ENCODE measurements around the gene BEST4.

BEST4 gene

DNA sequence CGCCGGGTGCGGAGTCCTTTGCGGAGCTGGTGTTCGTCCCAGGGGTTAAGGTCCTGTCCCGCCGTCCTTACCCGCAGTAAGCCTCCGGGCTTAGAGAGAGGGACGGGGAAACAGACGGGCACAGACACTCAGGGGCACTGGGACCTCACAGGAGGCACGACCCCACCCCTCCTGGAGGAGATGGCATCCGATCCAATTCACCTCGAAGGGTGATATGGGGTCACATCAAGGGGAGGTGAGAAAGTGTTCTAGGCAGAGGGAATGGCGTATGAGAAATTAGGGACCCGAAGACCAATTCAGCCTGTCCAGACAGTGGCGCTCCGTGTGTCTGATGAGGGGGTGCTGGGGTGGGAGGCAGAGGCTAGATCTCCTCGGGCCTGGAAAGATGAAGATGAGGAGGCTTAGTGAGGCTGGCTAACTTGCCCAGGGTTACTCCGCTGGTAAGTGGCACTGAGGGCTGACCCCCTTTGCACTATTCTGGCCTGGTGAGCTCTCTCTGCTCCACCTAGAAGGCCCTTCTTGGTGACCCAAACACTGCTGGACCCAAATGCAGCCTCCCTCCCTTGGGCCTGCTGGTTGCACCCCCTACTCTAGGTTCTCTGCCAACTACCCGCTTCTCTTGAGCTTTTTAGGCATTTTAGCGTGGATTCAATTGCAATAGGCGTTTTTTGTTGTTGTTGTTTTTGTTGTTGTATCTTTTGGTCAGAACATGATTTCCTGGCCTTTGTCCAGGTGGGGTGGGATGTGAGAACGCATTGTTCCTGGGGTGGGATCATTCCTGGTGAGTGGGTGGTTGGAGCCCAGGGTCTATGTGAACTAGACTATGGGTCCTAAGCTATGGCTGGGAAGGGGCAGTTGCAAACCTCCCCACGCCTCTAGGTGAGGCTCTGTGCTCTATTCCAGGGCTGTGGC lies 32.6 kb upstream of the BEST4 start (continued):
- peak; percentile 56 for TF ChIP-seq GLIS1 (tag by site-specific recombination; IDR thresholded peaks at IDR 0.05)
- TF ChIP-seq, protein P1, sequence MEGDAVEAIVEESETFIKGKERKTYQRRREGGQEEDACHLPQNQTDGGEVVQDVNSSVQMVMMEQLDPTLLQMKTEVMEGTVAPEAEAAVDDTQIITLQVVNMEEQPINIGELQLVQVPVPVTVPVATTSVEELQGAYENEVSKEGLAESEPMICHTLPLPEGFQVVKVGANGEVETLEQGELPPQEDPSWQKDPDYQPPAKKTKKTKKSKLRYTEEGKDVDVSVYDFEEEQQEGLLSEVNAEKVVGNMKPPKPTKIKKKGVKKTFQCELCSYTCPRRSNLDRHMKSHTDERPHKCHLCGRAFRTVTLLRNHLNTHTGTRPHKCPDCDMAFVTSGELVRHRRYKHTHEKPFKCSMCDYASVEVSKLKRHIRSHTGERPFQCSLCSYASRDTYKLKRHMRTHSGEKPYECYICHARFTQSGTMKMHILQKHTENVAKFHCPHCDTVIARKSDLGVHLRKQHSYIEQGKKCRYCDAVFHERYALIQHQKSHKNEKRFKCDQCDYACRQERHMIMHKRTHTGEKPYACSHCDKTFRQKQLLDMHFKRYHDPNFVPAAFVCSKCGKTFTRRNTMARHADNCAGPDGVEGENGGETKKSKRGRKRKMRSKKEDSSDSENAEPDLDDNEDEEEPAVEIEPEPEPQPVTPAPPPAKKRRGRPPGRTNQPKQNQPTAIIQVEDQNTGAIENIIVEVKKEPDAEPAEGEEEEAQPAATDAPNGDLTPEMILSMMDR (tag by site-specific recombination; IDR thresholded peaks at IDR 0.05), result 0 out of 2 replicates have a peak, but pooled peaks have one; percentile 10
- TF ChIP-seq ZNF623 (tag by site-specific recombination; IDR thresholded peaks at IDR 0.05), result no peak
- no peak for TF ChIP-seq ZNF324 (tag by site-specific recombination; IDR thresholded peaks at IDR 0.05)
- TF ChIP-seq, protein P2, sequence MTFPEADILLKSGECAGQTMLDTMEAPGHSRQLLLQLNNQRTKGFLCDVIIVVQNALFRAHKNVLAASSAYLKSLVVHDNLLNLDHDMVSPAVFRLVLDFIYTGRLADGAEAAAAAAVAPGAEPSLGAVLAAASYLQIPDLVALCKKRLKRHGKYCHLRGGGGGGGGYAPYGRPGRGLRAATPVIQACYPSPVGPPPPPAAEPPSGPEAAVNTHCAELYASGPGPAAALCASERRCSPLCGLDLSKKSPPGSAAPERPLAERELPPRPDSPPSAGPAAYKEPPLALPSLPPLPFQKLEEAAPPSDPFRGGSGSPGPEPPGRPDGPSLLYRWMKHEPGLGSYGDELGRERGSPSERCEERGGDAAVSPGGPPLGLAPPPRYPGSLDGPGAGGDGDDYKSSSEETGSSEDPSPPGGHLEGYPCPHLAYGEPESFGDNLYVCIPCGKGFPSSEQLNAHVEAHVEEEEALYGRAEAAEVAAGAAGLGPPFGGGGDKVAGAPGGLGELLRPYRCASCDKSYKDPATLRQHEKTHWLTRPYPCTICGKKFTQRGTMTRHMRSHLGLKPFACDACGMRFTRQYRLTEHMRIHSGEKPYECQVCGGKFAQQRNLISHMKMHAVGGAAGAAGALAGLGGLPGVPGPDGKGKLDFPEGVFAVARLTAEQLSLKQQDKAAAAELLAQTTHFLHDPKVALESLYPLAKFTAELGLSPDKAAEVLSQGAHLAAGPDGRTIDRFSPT (tag by site-specific recombination; IDR thresholded peaks at IDR 0.05), result peak; percentile 38; the same call in 1 of the 2 replicates
- TF ChIP-seq, protein P3, sequence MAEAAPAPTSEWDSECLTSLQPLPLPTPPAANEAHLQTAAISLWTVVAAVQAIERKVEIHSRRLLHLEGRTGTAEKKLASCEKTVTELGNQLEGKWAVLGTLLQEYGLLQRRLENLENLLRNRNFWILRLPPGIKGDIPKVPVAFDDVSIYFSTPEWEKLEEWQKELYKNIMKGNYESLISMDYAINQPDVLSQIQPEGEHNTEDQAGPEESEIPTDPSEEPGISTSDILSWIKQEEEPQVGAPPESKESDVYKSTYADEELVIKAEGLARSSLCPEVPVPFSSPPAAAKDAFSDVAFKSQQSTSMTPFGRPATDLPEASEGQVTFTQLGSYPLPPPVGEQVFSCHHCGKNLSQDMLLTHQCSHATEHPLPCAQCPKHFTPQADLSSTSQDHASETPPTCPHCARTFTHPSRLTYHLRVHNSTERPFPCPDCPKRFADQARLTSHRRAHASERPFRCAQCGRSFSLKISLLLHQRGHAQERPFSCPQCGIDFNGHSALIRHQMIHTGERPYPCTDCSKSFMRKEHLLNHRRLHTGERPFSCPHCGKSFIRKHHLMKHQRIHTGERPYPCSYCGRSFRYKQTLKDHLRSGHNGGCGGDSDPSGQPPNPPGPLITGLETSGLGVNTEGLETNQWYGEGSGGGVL (tag by site-specific recombination; IDR thresholded peaks at IDR 0.05), result peak; percentile 12; the same call in 1 of the 2 replicates
- TF ChIP-seq ZNF341 (tag by site-specific recombination; IDR thresholded peaks at IDR 0.05; ENCODE audit: low read depth), result peak; percentile 69

DNA sequence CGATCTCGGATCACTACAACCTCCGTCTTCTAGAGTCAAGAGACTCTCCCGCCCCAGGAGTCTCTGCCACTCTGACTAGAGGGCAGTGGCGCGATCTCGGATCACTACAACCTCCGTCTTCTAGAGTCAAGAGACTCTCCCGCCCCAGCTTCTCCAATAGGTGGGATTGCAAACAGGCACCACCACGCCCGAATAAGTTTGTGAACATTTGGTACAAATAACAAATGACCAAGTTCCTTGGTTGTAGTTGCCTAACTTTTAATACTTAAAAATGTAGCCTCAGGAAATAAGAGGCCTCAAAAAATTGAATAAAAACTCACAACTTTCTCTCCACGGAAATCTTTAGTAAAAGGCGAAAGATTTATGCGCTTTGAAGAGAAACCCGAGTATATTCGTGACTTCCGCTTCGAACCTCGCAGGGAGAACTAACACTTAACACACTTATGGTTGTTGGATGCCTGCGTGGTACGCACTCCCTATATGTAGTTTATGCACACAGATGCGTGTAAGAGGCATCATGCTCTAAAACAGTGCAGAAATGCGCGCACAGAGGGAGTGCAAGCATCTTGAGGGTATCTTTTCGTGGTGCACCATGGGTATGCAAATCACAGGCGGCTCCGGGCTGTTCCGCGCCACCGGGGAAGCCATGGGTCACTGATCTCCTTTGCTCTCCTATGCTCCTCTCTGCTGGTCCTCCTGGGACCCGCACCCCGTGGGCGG lies 31.8 kb upstream of the BEST4 start:
- Histone ChIP-seq H3K4me1 (ENCODE audit: control insufficient read depth, insufficient read depth, low read length) (no peaks in the 10 kb centered on the region), H3K4me3 (ENCODE audit: low read depth, low read length) (peak overlapping the region; percentile 31), H3K9me3 (ENCODE audit: control insufficient read depth, insufficient read depth, low read depth, low read length) (no peaks in the 10 kb centered on the region), H3K36me3 (ENCODE audit: control insufficient read depth in 2 of 2, insufficient read depth in 1 of 2, low read length in 2 of 2) (peaks cover 0 to 9% of the 10 kb centered on the region in 2 experiments; a peak in 1 of 3 replicates), H3K27ac (ENCODE audit: extremely low read depth, low read depth, low read length) (peak overlapping the region; percentile 91)
- ChIA-PET CTCF (interaction anchor here (0.6 to 3.2 kb wide), 8 partner anchors 10 to 677 kb away, joined by 3 to 28 read pairs (median 4); partner anchors contain the start of gene PLK3), POLR2A (interaction anchor here (0.6 to 6.1 kb wide), 24 partner anchors 10 to 1427 kb away, joined by 3 to 84 read pairs (median 6); partner anchors contain the start of genes BEST4, BTBD19, DYNLT4 and HECTD3)
- TF ChIP-seq, protein P4, sequence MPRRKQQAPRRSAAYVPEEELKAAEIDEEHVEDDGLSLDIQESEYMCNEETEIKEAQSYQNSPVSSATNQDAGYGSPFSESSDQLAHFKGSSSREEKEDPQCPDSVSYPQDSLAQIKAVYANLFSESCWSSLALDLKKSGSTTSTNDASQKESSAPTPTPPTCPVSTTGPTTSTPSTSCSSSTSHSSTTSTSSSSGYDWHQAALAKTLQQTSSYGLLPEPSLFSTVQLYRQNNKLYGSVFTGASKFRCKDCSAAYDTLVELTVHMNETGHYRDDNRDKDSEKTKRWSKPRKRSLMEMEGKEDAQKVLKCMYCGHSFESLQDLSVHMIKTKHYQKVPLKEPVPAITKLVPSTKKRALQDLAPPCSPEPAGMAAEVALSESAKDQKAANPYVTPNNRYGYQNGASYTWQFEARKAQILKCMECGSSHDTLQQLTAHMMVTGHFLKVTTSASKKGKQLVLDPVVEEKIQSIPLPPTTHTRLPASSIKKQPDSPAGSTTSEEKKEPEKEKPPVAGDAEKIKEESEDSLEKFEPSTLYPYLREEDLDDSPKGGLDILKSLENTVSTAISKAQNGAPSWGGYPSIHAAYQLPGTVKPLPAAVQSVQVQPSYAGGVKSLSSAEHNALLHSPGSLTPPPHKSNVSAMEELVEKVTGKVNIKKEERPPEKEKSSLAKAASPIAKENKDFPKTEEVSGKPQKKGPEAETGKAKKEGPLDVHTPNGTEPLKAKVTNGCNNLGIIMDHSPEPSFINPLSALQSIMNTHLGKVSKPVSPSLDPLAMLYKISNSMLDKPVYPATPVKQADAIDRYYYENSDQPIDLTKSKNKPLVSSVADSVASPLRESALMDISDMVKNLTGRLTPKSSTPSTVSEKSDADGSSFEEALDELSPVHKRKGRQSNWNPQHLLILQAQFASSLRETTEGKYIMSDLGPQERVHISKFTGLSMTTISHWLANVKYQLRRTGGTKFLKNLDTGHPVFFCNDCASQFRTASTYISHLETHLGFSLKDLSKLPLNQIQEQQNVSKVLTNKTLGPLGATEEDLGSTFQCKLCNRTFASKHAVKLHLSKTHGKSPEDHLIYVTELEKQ (tag by site-specific recombination; IDR thresholded peaks at IDR 0.05; ENCODE audit: borderline replicate concordance), result no peak
- TF ChIP-seq KLF16 (tag by site-specific recombination; IDR thresholded peaks at IDR 0.05) (peak; percentile 35), ZNF140 (tag by site-specific recombination; IDR thresholded peaks at IDR 0.05) (no peak), ZNF169 (tag by site-specific recombination; IDR thresholded peaks at IDR 0.05) (no peak), MEIS1 (CRISPR knock-in tag; IDR thresholded peaks at IDR 0.05; ENCODE audit: borderline replicate concordance) (no peak), ZNF175 (tag by site-specific recombination; IDR thresholded peaks at IDR 0.05) (no peak), ZNF585B (tag by site-specific recombination; IDR thresholded peaks at IDR 0.05) (no peak), ZNF830 (tag by site-specific recombination; IDR thresholded peaks at IDR 0.05; ENCODE audit: low read depth) (no peak), ZNF629 (tag by site-specific recombination; IDR thresholded peaks at IDR 0.05) (peak; percentile 79; the same call in 1 of the 2 replicates)
- TF ChIP-seq, protein P5, sequence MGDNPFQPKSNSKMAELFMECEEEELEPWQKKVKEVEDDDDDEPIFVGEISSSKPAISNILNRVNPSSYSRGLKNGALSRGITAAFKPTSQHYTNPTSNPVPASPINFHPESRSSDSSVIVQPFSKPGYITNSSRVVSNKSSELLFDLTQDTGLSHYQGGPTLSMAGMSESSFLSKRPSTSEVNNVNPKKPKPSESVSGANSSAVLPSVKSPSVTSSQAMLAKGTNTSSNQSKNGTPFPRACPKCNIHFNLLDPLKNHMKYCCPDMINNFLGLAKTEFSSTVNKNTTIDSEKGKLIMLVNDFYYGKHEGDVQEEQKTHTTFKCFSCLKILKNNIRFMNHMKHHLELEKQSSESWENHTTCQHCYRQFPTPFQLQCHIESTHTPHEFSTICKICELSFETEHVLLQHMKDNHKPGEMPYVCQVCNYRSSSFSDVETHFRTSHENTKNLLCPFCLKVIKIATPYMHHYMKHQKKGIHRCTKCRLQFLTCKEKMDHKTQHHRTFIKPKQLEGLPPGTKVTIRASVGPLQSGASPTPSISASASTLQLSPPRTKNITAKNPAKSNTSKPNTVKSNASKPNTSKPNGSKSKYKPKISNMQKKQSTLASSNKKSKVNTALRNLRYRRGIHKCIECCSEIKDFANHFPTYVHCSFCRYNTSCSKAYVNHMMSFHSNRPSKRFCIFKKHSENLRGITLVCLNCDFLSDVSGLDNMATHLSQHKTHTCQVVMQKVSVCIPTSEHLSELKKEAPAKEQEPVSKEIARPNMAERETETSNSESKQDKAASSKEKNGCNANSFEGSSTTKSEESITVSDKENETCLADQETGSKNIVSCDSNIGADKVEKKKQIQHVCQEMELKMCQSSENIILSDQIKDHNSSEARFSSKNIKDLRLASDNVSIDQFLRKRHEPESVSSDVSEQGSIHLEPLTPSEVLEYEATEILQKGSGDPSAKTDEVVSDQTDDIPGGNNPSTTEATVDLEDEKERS (tag by site-specific recombination; IDR thresholded peaks at IDR 0.05), result no peak
- TF ChIP-seq, protein P2 (tag by site-specific recombination; IDR thresholded peaks at IDR 0.05), result peak; percentile 55; the same call in 1 of the 2 replicates

Measured in HEK293 (cell line).